Inflammatory macrophage (primary cell): ENCODE results near the gene P3H3.
A peak's percentile ranks its signal among the peaks of the same experiment; 100 is the strongest.

ENCODE experiments used
- DNase-seq, 2 donors: peaks; one replicate each; pipeline ENCODE4 v3.0.0-alpha.2; 2020 to 2022

P3H3 gene

GRCh38 chr12:6827437-6827911 is 733 bp upstream of the P3H3 start:
- DNase-seq: peak; percentile 41 to 51

- DNase-seq: no peak
These were observed 751 bp downstream of the P3H3 start for GRCh38 chr12:6828781-6829535.

GRCh38 chr12:6829536-6830220 is 1.5 kb downstream of the P3H3 start:
- no peak for DNase-seq

- peak in 1 of 2 donors; percentile 41 for DNase-seq
These were observed 2.2 kb downstream of the P3H3 start for GRCh38 chr12:6830286-6830890.

- no peak for DNase-seq
These were observed 2.8 kb downstream of the P3H3 start for GRCh38 chr12:6830999-6831398.

GRCh38 chr12:6831450-6831995 is 3.3 kb downstream of the P3H3 start:
- no peak for DNase-seq

GRCh38 chr12:6832125-6832524 is 3.9 kb downstream of the P3H3 start:
- DNase-seq: no peak

- DNase-seq: no peak
These were observed 5.1 kb downstream of the P3H3 start for GRCh38 chr12:6833189-6833890.

GRCh38 chr12:6834254-6834653 is 6.0 kb downstream of the P3H3 start:
- no peak for DNase-seq

- no peak for DNase-seq
These were observed 6.7 kb downstream of the P3H3 start for GRCh38 chr12:6834873-6835272.

GRCh38 chr12:6836851-6837250 is 8.6 kb downstream of the P3H3 start:
- DNase-seq: no peak

GRCh38 chr12:6837370-6838060 is 9.3 kb downstream of the P3H3 start:
- no peak for DNase-seq

GRCh38 chr12:6838854-6839253 is 10.6 kb downstream of the P3H3 start:
- DNase-seq: no peak

GRCh38 chr12:6839482-6840201 is 11.4 kb downstream of the P3H3 start:
- DNase-seq: no peak

- DNase-seq: no peak
These were observed 12.1 kb downstream of the P3H3 start for GRCh38 chr12:6840330-6840729.

- DNase-seq: no peak
These were observed 12.7 kb downstream of the P3H3 start, which contains the start of gene GNB3 for GRCh38 chr12:6840761-6841515. Gene GNB3 (plus strand): TSS chr12:6840925. CDS start chr12:6841288, 363 bp downstream.

- no peak for DNase-seq
These were observed 13.9 kb downstream of the P3H3 start for GRCh38 chr12:6842075-6842474.

- no peak for DNase-seq
These were observed 15.1 kb downstream of the P3H3 start for GRCh38 chr12:6843118-6843902.

GRCh38 chr12:6845395-6845794 is 17.2 kb downstream of the P3H3 start:
- DNase-seq: no peak
